NCI-H2081 treated with DMSO at 0.1 percent for 48 hours (cell line): Measurements from ENCODE around the gene SF3A2.
"Not testable (repeated sequence)": the region's sequence is repeated elsewhere in the genome, so short reads cannot be mapped to it uniquely, and the experiment has no call there.

Source experiments
- DNase-seq: peaks from one replicate; lab custom pipeline; 2025; lab: John Stamatoyannopoulos, UW

The SF3A2 gene

GRCh38 chr19:2274931-2275535, 38.4 kb downstream of the SF3A2 start:
- DNase-seq: no peak

- DNase-seq: no peak
These were observed 39.2 kb downstream of the SF3A2 start for GRCh38 chr19:2275588-2276428.

GRCh38 chr19:2276429-2276986, 39.9 kb downstream of the SF3A2 start:
- DNase-seq: no peak

GRCh38 chr19:2277138-2277537, 40.5 kb downstream of the SF3A2 start:
- no peak for DNase-seq

- no peak for DNase-seq
These were observed 42.0 kb downstream of the SF3A2 start for GRCh38 chr19:2278459-2279158.

- DNase-seq: no peak
These were observed 44.1 kb downstream of the SF3A2 start for GRCh38 chr19:2280633-2281264.

- not testable (repeated sequence) for DNase-seq
These were observed 44.8 kb downstream of the SF3A2 start for GRCh38 chr19:2281265-2282061.

GRCh38 chr19:2282062-2282861, 45.6 kb downstream of the SF3A2 start, which contains the start of gene PEAK3:
Gene PEAK3, minus strand, starts transcription at chr19:2282175. Its CDS starts 1,244 bp downstream, at chr19:2280931.
- no peak for DNase-seq

GRCh38 chr19:2282862-2283237, 46.2 kb downstream of the SF3A2 start:
- no peak for DNase-seq

- no peak for DNase-seq
These were observed 47.3 kb downstream of the SF3A2 start for GRCh38 chr19:2283835-2284507.

GRCh38 chr19:2286402-2287140, 49.9 kb downstream of the SF3A2 start:
- DNase-seq: no peak

GRCh38 chr19:2287585-2288337, 51.1 kb downstream of the SF3A2 start:
- no peak for DNase-seq

- DNase-seq: no peak
These were observed 51.8 kb downstream of the SF3A2 start for GRCh38 chr19:2288338-2288817.

- DNase-seq: no peak
These were observed 52.4 kb downstream of the SF3A2 start for GRCh38 chr19:2288818-2289713.

- no peak for DNase-seq
These were observed 53.3 kb downstream of the SF3A2 start for GRCh38 chr19:2289714-2290435.

GRCh38 chr19:2290441-2291184, 54.0 kb downstream of the SF3A2 start:
- DNase-seq: no peak
